GM18498 (cell line): ENCODE data around the gene ALMS1.
"Not testable (repeated sequence)": the region's sequence is repeated elsewhere in the genome, so short reads cannot be mapped to it uniquely, and the experiment has no call there.

Experiments
- ATAC-seq: cut with Tn5 transposase; IDR thresholded peaks from one replicate; pipeline ENCODE4 v1.9.1; 2021; ENCODE audit warnings: mild to moderate bottlenecking, moderate library complexity; ENCODE audit not compliant: unreplicated experiment

ALMS1 gene

GRCh38 chr2:73610111-73610510, 224.5 kb downstream of the ALMS1 start:
- ATAC-seq = no peak

GRCh38 chr2:73611193-73611592, 225.6 kb downstream of the ALMS1 start:
- no peak for ATAC-seq

DNA sequence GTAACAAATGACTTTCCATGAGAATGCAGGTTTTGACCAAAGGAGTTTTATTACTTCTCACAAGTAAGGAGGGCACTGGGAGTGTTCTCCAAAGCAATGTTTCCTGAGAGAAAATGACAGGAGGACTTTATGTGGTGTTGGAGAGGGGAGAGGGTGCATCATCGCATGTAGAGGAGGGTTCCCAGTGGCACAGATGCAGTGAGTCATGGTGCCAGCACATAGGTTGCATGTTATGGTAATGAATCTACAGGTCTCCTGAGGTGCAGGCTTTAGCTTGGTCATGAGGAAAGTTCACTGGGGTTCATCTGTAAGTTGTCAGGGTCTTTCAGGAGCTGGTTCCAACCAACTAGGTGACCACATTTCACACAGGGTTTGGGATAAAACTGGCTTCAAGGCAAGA, 226.2 kb downstream of the ALMS1 start:
- ATAC-seq = no peak

- no peak for ATAC-seq
These were observed 228.5 kb downstream of the ALMS1 start for GRCh38 chr2:73614105-73614504.

DNA sequence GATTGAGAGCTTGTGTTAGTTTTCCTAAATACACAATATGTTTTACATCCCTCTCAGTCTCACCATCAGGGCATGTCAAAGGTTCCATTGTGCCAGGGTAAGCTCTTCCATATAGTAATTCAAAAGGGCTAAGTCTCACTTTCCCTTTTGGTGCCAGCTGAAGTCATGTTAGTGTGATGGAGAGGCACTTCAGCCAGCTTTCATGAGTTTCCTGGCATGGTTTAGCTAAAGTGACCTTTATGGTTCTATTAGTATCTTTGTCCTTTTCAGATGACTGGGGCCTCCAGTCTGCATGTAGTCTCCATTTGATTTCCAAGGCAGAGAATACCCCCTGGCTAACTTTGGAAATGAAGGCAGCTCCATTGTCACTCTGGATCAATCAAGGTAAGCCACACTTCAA, 229.4 kb downstream of the ALMS1 start:
- ATAC-seq = no peak

DNA sequence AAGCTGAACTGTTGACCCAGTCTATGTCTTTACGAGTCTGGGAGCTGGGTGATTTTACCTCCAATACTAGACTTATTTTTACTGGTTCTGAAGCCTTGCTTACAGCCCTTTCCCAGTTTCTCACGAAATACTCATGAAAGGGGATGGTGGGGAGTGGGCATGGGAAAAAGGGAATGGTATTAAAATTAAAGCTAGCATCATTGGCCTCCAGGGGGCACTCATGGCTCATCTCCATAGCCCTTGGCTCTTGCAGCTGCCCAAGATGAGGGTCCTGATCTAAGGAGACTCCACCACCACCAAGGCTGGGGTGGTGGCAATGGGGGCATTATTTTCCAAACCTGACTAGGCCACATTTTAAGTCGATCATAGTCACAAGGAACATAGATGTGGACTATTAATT, 234.3 kb downstream of the ALMS1 start:
- not testable (repeated sequence) for ATAC-seq

DNA sequence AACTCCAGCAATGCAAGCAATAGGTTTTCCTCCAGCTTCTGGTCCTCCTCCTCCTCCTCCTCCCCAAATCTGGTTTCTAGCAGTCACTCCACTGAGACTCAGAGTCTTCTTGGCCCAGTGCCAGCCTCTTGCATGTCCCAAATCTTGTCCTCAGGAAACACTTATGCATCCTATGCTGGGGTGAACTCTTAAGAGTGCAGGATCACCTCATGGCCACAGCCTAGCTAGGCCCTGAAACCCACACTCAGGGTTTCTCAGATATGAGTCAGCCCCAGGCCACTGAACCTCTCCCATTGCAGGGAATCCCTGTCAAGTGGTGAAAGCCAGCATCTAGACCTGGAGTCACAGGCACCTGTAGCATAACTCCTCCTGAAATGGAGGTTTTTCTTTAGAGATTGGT, 238.4 kb downstream of the ALMS1 start:
- not testable (repeated sequence) for ATAC-seq

DNA sequence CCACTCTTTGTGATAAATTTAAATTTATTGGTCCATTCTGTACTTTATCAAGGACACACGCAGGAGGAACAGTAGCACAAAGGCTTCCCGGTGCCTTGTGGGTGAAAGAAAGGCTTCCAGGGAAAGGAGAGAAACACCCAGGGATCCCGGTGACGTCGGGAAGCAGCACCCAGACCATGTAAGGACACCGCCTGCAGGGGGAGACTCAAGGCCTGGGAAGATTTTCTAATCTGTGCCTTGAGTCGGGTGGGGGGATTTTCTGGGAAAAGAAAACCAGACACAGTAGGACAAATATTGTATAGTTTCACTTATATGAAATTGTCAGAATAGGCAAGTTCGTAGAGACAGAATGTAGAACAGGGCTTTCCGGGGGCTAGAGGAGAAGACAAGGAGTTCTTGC, 239.0 kb downstream of the ALMS1 start:
- ATAC-seq = not testable (repeated sequence)

GRCh38 chr2:73626237-73626636, 240.6 kb downstream of the ALMS1 start:
- not testable (repeated sequence) for ATAC-seq

DNA sequence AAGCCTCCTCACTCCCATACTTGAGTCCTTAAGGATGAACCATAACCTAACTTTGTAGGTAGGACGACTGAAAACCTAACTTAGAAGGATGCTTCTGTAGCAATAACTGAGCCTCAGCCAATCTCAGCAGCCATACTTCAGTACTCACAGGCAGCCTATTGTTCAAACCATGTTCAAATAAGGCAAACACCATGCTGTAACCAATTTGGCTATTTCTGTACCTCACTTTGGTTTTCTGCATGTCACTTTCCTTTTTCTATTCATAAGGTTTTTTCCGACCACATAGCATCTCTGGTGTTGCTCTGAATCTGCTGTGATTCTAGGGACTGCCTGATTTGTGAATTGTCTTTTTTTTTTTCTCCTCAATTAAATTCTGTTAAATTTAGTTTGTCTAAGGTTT, 242.9 kb downstream of the ALMS1 start:
- ATAC-seq = peak; percentile 82

DNA sequence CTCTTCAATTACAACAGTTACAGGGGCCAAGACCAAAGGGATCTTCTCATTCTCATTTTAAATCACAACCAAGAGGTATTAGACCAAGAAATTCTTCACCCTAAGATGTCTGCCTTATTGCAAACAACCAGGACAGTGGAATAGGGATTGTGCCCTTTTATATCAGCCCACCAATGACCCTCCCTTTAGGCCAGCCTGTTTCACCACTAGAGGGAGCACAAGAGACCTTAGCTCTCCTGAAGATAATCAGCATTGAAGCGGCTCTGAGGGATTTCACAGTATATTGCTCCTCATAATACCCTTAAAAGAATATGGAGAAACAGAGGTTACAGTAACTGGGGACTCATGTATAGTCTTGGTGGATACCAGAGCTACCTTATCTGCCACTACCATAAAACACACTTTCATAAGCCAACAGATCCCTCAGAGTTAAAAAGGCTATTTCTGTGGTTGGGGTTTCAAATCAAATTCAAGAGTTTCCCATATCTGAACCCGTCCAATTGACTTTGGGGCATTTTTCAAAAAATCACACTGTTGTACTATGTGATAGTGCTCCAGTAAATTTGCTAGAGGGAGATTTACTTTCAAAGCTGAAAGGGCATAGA, 245.1 kb downstream of the ALMS1 start:
- not testable (repeated sequence) for ATAC-seq

DNA sequence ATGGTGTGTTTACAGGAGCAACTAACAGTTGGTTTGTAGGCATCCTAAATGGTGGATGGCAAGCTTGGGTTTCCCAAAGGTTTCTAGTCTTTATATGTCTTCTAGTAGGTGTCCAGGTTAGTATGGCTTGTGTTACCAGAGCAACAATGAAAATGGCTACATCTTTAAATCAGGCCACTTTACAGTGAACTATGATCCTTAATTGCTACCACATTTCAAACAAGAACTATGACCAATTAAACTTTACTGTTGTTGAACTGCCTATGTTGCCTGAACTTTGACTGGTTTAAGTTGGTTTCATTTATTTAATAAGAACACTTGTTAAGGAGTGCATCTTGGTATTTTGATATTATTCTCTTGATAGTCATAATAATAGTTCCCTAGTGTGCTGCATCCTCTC, 251.3 kb downstream of the ALMS1 start:
- ATAC-seq = not testable (repeated sequence)

- no peak for ATAC-seq
These were observed 252.8 kb downstream of the ALMS1 start for GRCh38 chr2:73638429-73638828.

- no peak for ATAC-seq
These were observed 254.9 kb downstream of the ALMS1 start for GRCh38 chr2:73640511-73640911.

- ATAC-seq = no peak
These were observed 255.5 kb downstream of the ALMS1 start for GRCh38 chr2:73640946-73641766.

- no peak for ATAC-seq
These were observed 256.1 kb downstream of the ALMS1 start for GRCh38 chr2:73641767-73642062.

GRCh38 chr2:73642338-73643018, 256.8 kb downstream of the ALMS1 start, which contains the start of gene NAT8:
Gene NAT8, minus strand, starts transcription at chr2:73642422. Its CDS starts 794 bp downstream, at chr2:73641628.
- no peak for ATAC-seq

DNA sequence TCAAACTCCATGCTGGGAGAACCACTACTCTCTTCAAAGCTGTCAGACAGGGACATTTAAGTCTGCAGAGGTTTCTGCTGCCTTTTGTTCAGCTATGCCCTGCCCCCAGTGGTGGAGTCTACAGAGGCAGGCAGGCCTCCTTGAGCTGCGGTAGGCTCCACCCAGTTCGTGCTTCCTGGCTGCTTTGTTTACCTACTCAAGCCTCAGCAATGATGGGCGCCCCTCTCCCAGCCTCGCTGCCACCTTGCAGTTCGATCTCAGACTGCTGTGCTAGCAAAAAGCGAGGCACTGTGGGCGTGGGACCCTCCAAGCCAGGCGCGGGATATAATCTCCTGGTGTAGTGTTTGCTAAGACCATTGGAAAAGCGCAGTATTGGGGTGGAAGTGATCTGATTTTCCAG, 262.1 kb downstream of the ALMS1 start:
- not testable (repeated sequence) for ATAC-seq

- ATAC-seq = no peak
These were observed 266.1 kb downstream of the ALMS1 start for GRCh38 chr2:73651591-73652230.

GRCh38 chr2:73652348-73652747, 266.7 kb downstream of the ALMS1 start:
- ATAC-seq = no peak

DNA sequence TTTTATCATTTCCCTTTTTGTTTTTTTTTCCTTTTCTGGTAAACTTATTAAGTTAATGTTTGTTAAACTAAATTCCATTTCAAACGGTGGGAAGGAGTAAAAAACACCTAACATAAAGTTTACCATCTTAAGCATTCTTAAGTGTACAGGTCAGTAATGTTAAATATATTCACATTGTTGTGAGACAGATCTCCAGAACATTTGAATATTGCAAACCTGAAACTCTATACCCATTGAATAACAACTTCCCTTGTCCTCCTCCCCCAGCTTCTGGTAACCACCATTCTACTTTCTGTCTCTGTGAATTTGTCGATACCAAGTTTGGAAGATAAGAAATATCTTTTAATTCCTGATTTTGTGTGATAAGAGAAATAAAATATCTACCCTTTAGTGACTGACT, 268.5 kb downstream of the ALMS1 start:
- ATAC-seq = no peak
